K562 (cell line): ENCODE results near the gene TJAP1. TPM values are rescaled to one million over a fixed set of nuclear protein-coding genes. Genes with fewer than 3 reads are reported as not detected.

ENCODE experiments used
- ARHGAP35 ChIP-seq: fragments of 450-650 bp; IDR thresholded peaks from 2 replicates; pipeline ENCODE4 v1.6.1; 2018; ENCODE audit not compliant: partially characterized antibody
- CHAMP1 ChIP-seq: fragments of 450-650 bp; IDR thresholded peaks from 2 replicates; pipeline ENCODE4 v1.6.1; 2016; ENCODE audit warnings: mild to moderate bottlenecking
- ETS1 ChIP-seq: conservative IDR thresholded peaks from 2 replicates; pipeline ENCODE4 v1.6.1; 2011; ENCODE audit warnings: low read depth, mild to moderate bottlenecking, low read length; ENCODE audit not compliant: control insufficient read depth
- ETV1 ChIP-seq: fragments of 450-650 bp; conservative IDR thresholded peaks from 2 replicates; pipeline ENCODE4 v1.6.1; 2016; ENCODE audit warnings: missing genetic modification characterization, control low read depth, low read depth, missing compliant biosample characterization
- HOXB6 ChIP-seq: fragments of 250-450 bp; sonication (Bioruptor Pico); IDR thresholded peaks from 2 replicates; pipeline ENCODE4 v1.5.1; 2022; ENCODE audit warnings: mild to moderate bottlenecking, borderline replicate concordance
- JUN ChIP-seq, 2 experiments: sonication (generic) in 1 of 2; formaldehyde crosslinking in 1 of 2; IDR thresholded peaks; 2 replicates each; pipeline versions ENCODE4 v1.6.1 to v1.8.0; 2012 to 2022; ENCODE audit warnings: borderline replicate concordance in 2 of 2, mild to moderate bottlenecking in 2 of 2, improper control_type of control experiment in 1 of 2, low read depth in 1 of 2, low read length in 1 of 2, missing genetic modification reagents in 1 of 2
- KDM1A ChIP-seq, 2 experiments: fragments of 450-650 bp; IDR thresholded peaks; 2 replicates each; pipeline ENCODE4 v1.6.1; 2016; ENCODE audit warnings: mild to moderate bottlenecking in 2 of 2
- PBX2 ChIP-seq, 2 experiments: IDR thresholded peaks in 1 of 2; conservative IDR thresholded peaks in 1 of 2; 2 replicates each; pipeline ENCODE4 v1.6.1; 2016; ENCODE audit warnings: low read depth in 2 of 2, mild to moderate bottlenecking in 1 of 2, missing compliant biosample characterization in 1 of 2, missing genetic modification characterization in 1 of 2, moderate library complexity in 1 of 2
- POU5F1 ChIP-seq: fragments of 150-350 bp; IDR thresholded peaks from 2 replicates; pipeline ENCODE4 v1.6.1; 2014; ENCODE audit warnings: borderline replicate concordance, low read length, low read depth, mild to moderate bottlenecking; ENCODE audit not compliant: partially characterized antibody
- SAFB ChIP-seq: fragments of 200-400 bp; formaldehyde crosslinking; IDR thresholded peaks from 2 replicates; pipeline ENCODE4 v1.6.1; 2017; ENCODE audit warnings: low read depth, low read length, borderline replicate concordance
- SAP30 ChIP-seq: fragments of 200-600 bp; sonication (generic); IDR thresholded peaks from 2 replicates; pipeline ENCODE4 v1.6.1; 2012; ENCODE audit warnings: borderline replicate concordance, low read depth, mild to moderate bottlenecking, moderate library complexity, low read length, control low read depth, inconsistent platforms; ENCODE audit not compliant: insufficient read depth, poor library complexity, severe bottlenecking
- SMAD4 ChIP-seq: fragments of 250-450 bp; sonication (Bioruptor Pico); conservative IDR thresholded peaks from 2 replicates; pipeline ENCODE4 v1.8.0; 2021; ENCODE audit warnings: inconsistent platforms, mild to moderate bottlenecking, moderate library complexity
- SMARCA4 ChIP-seq: fragments of 450-650 bp; IDR thresholded peaks from 2 replicates; pipeline ENCODE4 v1.6.1; 2016
- SPI1 ChIP-seq: IDR thresholded peaks from 2 replicates; pipeline ENCODE4 v1.6.1; 2011; ENCODE audit warnings: low read depth, low read length, control low read depth, borderline replicate concordance
- TBP ChIP-seq: optimal IDR thresholded peaks from 2 replicates; pipeline ENCODE3; 2011; ENCODE audit warnings: low read depth, low read length, improper control_type of control experiment
- TOE1 ChIP-seq, 2 experiments: fragments of 450-650 bp in 1 of 2; sonication (generic) in 1 of 2; formaldehyde crosslinking in 1 of 2; IDR thresholded peaks; 2 replicates each; pipeline versions ENCODE4 v1.7.1 to v1.8.0; 2016 to 2022; ENCODE audit warnings: borderline replicate concordance in 2 of 2, mild to moderate bottlenecking in 2 of 2, antibody characterized with exemption in 1 of 2, inconsistent platforms in 1 of 2, low read depth in 1 of 2, missing genetic modification reagents in 1 of 2, moderate library complexity in 1 of 2
- TSC22D4 ChIP-seq: fragments of 450-650 bp; IDR thresholded peaks from 2 replicates; pipeline ENCODE4 v1.6.1; 2016; ENCODE audit warnings: missing genetic modification characterization, missing biosample characterization, control low read depth
- ZNF584 ChIP-seq: fragments of 200-800 bp; sonication (Bioruptor generic); IDR thresholded peaks from 2 replicates; pipeline ENCODE4 v1.6.1; 2016; ENCODE audit warnings: low read depth, mild to moderate bottlenecking, missing genetic modification characterization, missing compliant biosample characterization
- ZNF707 ChIP-seq: fragments of 250-450 bp; sonication (Bioruptor Pico); conservative IDR thresholded peaks from 2 replicates; pipeline ENCODE4 v1.8.0; 2022; ENCODE audit warnings: inconsistent platforms, mild to moderate bottlenecking, moderate library complexity
- polyA plus RNA-seq, 8 experiments: library from polyadenylated mRNA; depleted of rRNA in 4 of 8; stranded (reverse) in 5 of 8; unstranded in 3 of 8; fragments of >200 nt; fragmentation: Nextera tagmentation in 2 of 8; fragmentation: Illumina TruSeq in 1 of 8; extraction: Ambion mirVana in 2 of 8; extraction: Trizol in 1 of 8; gene quantifications; 2 replicates each; pipeline versions ENCODE4 v1.2.1 to v1.2.3, GENCODE V29; 2011 to 2014; ENCODE audit warnings: inconsistent platforms in 1 of 8, missing spikeins in 1 of 8
- total RNA-seq, 7 experiments: library from RNA; depleted of rRNA in 6 of 7; stranded (reverse); fragments of >200 nt in 6 of 7; fragmentation: Illumina TruSeq in 2 of 7; extraction: Trizol in 2 of 7; gene quantifications; 2 replicates each; pipeline versions ENCODE4 v1.2.1 to v1.2.3, GENCODE V29; 2011 to 2021; ENCODE audit warnings: low replicate concordance in 1 of 7

The TJAP1 gene
- total and polyA plus RNA-seq, 9 of the 15 experiments (the other 6 are each of a cell fraction or from before 2014, with no cell fraction given), result 0.06 to 35.8 (median 16.2) TPM

GRCh38 chr6:43477235-43478007 is at the start of gene TJAP1 (continued):
- TF ChIP-seq ARHGAP35 (no peak), SAFB (peak; percentile 58; the same call in 1 of the 2 replicates), JUN (IDR thresholded peaks at IDR 0.05; ENCODE audit: borderline replicate concordance, low read depth, low read length) (0 out of 2 replicates have a peak, but pooled peaks have one; percentile 9), JUN (CRISPR knock-in tag; IDR thresholded peaks at IDR 0.05; ENCODE audit: borderline replicate concordance) (no peak), TBP (peak; percentile 94), POU5F1 (no peak), SPI1 (no peak), ETS1 (peak; percentile 49), TOE1 (IDR thresholded peaks at IDR 0.05; ENCODE audit: borderline replicate concordance) (peak; percentile 71; the same call in 1 of the 2 replicates), TOE1 (CRISPR knock-in tag; IDR thresholded peaks at IDR 0.05; ENCODE audit: borderline replicate concordance, low read depth) (no peak), ZNF584 (no peak), SMARCA4 (peak; percentile 1; the same call in 1 of the 2 replicates), SMAD4 (no peak), ZNF707 (CRISPR knock-in tag) (no peak), ETV1 (tag) (no peak), KDM1A (IDR thresholded peaks at IDR 0.05) (no peak), HOXB6 (CRISPR knock-in tag) (no peak), SAP30 (peak; percentile 49), CHAMP1 (no peak), TSC22D4 (no peak), PBX2 (CRISPR knock-in tag; IDR thresholded peaks at IDR 0.05; ENCODE audit: low read depth) (no peak), PBX2 (tag; conservative IDR thresholded peaks at IDR 0.05; ENCODE audit: low read depth) (no peak; the same call in 1 of the 2 replicates)
